Left ventricle myocardium superior (tissue), 1 donor: ENCODE results near the gene ANO8. TPM values are rescaled to one million over a fixed set of nuclear protein-coding genes. Genes with fewer than 3 reads are reported as not detected.

Experiments
- ATAC-seq: fragments of 200-7000 bp; cut with Tn5 transposase; one replicate; pipeline ENCODE4 v1.9.1; 2020; ENCODE audit warnings: mild to moderate bottlenecking, moderate library complexity
- DNase-seq: peaks from one replicate; pipeline ENCODE4 v3.0.0-alpha.2; 2020
- intact Hi-C: fragments of 100-400 bp; cut with micrococcal nuclease; formaldehyde crosslinking; loops from one replicate; pipeline ENCODE4 v1.11.0; 2022
- total RNA-seq: library from RNA; stranded (reverse); fragmentation: NEBNext Ultra II Directional; extraction: Animal tissue kit (Norgen Biotek cat#: 25700); gene quantifications from one replicate; pipeline ENCODE4 v1.2.1, GENCODE V29; 2021
- donor health status: DM: no; HTN: yes; CAD: no; lungs with severe emphysema.

Gene ANO8
- total RNA-seq, 1 donor from 2014 or later = 11.7 TPM

GRCh38 chr19:17351815-17352435, 17.3 kb upstream of the ANO8 start:
- DNase-seq (no peak), ATAC-seq (no peak)
- intact Hi-C loops = no loop called here

GRCh38 chr19:17348700-17349099, 14.0 kb upstream of the ANO8 start:
- DNase-seq = peak; percentile 78
- intact Hi-C loops = loop anchor here (5.0 kb wide), 1 partner anchor 39 kb away; no protein-coding TSS in a partner anchor
- ATAC-seq = peak; percentile 72

- intact Hi-C loops = loop anchor here (5.0 kb wide), 1 partner anchor 39 kb away; no protein-coding TSS in a partner anchor
- ATAC-seq (no peak), DNase-seq (no peak)
Observed at GRCh38 chr19:17347877-17348276, 13.2 kb upstream of the ANO8 start.

- ATAC-seq = peak; percentile 66
Observed at GRCh38 chr19:17347361-17347760, 12.7 kb upstream of the ANO8 start.

GRCh38 chr19:17346109-17346671, 11.5 kb upstream of the ANO8 start:
- peak; percentile 82 for ATAC-seq
- intact Hi-C loops = loop anchor here (5.0 kb wide), 1 partner anchor 41 kb away; no protein-coding TSS in a partner anchor
- peak; percentile 88 for DNase-seq

More at GRCh38 chr19:17347361-17347760, 12.7 kb upstream of the ANO8 start:
- intact Hi-C loops = loop anchor here (5.0 kb wide), 1 partner anchor 40 kb away; no protein-coding TSS in a partner anchor
- DNase-seq = peak; percentile 47

GRCh38 chr19:17341845-17342244, 7.2 kb upstream of the ANO8 start:
- DNase-seq (no peak), ATAC-seq (no peak)
- intact Hi-C loops = no loop called here

GRCh38 chr19:17341386-17341785, 6.7 kb upstream of the ANO8 start:
- ATAC-seq (no peak), DNase-seq (no peak)
- intact Hi-C loops = no loop called here

GRCh38 chr19:17340871-17341357, 6.3 kb upstream of the ANO8 start:
- intact Hi-C loops = no loop called here
- ATAC-seq (no peak), DNase-seq (no peak)

- ATAC-seq (no peak), DNase-seq (peak; percentile 38)
- intact Hi-C loops = no loop called here
Observed at GRCh38 chr19:17340302-17340870, 5.7 kb upstream of the ANO8 start.

- ATAC-seq = no peak
- no peak for DNase-seq
- intact Hi-C loops = no loop called here
Observed at GRCh38 chr19:17339088-17339741, 4.6 kb upstream of the ANO8 start.

GRCh38 chr19:17338433-17339078, 3.9 kb upstream of the ANO8 start:
- DNase-seq (peak; percentile 48), ATAC-seq (no peak)
- intact Hi-C loops = no loop called here

GRCh38 chr19:17337675-17338432, 3.2 kb upstream of the ANO8 start:
- DNase-seq (peak; percentile 37), ATAC-seq (no peak)
- intact Hi-C loops = no loop called here

GRCh38 chr19:17336872-17337674, 2.4 kb upstream of the ANO8 start, which contains the start of gene GTPBP3:
Gene GTPBP3 (plus strand): TSS chr19:17337553. CDS start chr19:17337612, 59 bp downstream.
- intact Hi-C loops = no loop called here
- DNase-seq = peak; percentile 98
- ATAC-seq = peak; percentile 90

GRCh38 chr19:17335575-17335974, 920 bp upstream of the ANO8 start:
- intact Hi-C loops = no loop called here
- no peak for DNase-seq
- no peak for ATAC-seq

- ATAC-seq (no peak), DNase-seq (peak; percentile 39)
- intact Hi-C loops = no loop called here
Observed at GRCh38 chr19:17333611-17334413, 843 bp downstream of the ANO8 start.

GRCh38 chr19:17332677-17333581, 1.7 kb downstream of the ANO8 start:
- ATAC-seq (no peak), DNase-seq (peak; percentile 41)
- intact Hi-C loops = no loop called here
